Mesenchymal stem cell (in vitro differentiated cells and primary cell): ENCODE measurements around the gene TRAP1.

Experiments
- DNase-seq: peaks from one replicate; pipeline ENCODE4 v3.0.0-alpha.2; 2013
- H2AFZ ChIP-seq: one replicate; pipeline ENCODE4 v1.6.1; 2013; ENCODE audit warnings: low read depth, mild to moderate bottlenecking, control low read depth, inconsistent platforms, low read length, moderate library complexity
- H2AK5ac ChIP-seq: 2 replicates; pipeline ENCODE4 v1.6.1; 2013; ENCODE audit warnings: low read length, moderate library complexity, mild to moderate bottlenecking, inconsistent platforms; ENCODE audit not compliant: severe bottlenecking
- H2BK120ac ChIP-seq: one replicate; pipeline ENCODE4 v1.6.1; 2013; ENCODE audit warnings: low read depth, mild to moderate bottlenecking, inconsistent platforms, low read length, moderate library complexity
- H2BK12ac ChIP-seq, 2 experiments: one replicate each; pipeline ENCODE4 v1.6.1; 2013; ENCODE audit warnings: inconsistent platforms in 2 of 2, low read length in 2 of 2, mild to moderate bottlenecking in 2 of 2, moderate library complexity in 2 of 2, control low read depth in 1 of 2
- H2BK15ac ChIP-seq: one replicate; pipeline ENCODE4 v1.6.1; 2013; ENCODE audit warnings: mild to moderate bottlenecking, low read depth, inconsistent platforms; ENCODE audit not compliant: poor library complexity, severe bottlenecking
- H2BK5ac ChIP-seq: 2 replicates; pipeline ENCODE4 v1.6.1; 2013; ENCODE audit warnings: low read depth, mild to moderate bottlenecking, low read length, control low read depth, inconsistent platforms; ENCODE audit not compliant: poor library complexity, severe bottlenecking
- H3K14ac ChIP-seq, 2 experiments: one replicate each; pipeline ENCODE4 v1.6.1; 2013; ENCODE audit warnings: inconsistent platforms in 2 of 2, low read length in 2 of 2, control low read depth in 1 of 2, mild to moderate bottlenecking in 1 of 2, moderate library complexity in 1 of 2
- H3K18ac ChIP-seq, 2 experiments: one replicate each; pipeline ENCODE4 v1.6.1; 2013; ENCODE audit warnings: inconsistent platforms in 2 of 2, low read length in 2 of 2, control low read depth in 1 of 2, low read depth in 1 of 2, mild to moderate bottlenecking in 1 of 2
- H3K23ac ChIP-seq, 2 experiments: one replicate each; pipeline ENCODE4 v1.6.1; 2013; ENCODE audit warnings: inconsistent platforms in 2 of 2, low read length in 2 of 2, mild to moderate bottlenecking in 2 of 2, moderate library complexity in 2 of 2, control low read depth in 1 of 2
- H3K27ac ChIP-seq: 2 replicates; pipeline ENCODE4 v1.5.1; 2013; ENCODE audit warnings: mild to moderate bottlenecking, moderate library complexity, low read length, control low read depth, inconsistent platforms; ENCODE audit not compliant: poor library complexity, severe bottlenecking
- H3K27me3 ChIP-seq, 2 experiments: 2 replicates each; pipeline versions ENCODE4 v1.6.1 to v1.7.0; 2013; ENCODE audit warnings: low read length in 2 of 2, mild to moderate bottlenecking in 2 of 2, moderate library complexity in 2 of 2, control low read depth in 1 of 2, inconsistent platforms in 1 of 2; ENCODE audit not compliant: control insufficient read depth in 1 of 2, insufficient read depth in 1 of 2
- H3K36me3 ChIP-seq, 2 experiments: 2 replicates each; pipeline versions ENCODE4 v1.6.1 to v1.7.0; 2013; ENCODE audit warnings: low read length in 2 of 2, control low read depth in 1 of 2, inconsistent platforms in 1 of 2, low read depth in 1 of 2, mild to moderate bottlenecking in 1 of 2; ENCODE audit not compliant: insufficient read depth in 2 of 2, control insufficient read depth in 1 of 2
- H3K4ac ChIP-seq, 2 experiments: one replicate each; pipeline ENCODE4 v1.6.1; 2013; ENCODE audit warnings: inconsistent platforms in 2 of 2, low read length in 2 of 2, mild to moderate bottlenecking in 2 of 2, moderate library complexity in 2 of 2, control low read depth in 1 of 2, low read depth in 1 of 2
- H3K4me1 ChIP-seq: 2 replicates; pipeline ENCODE4 v1.6.1; 2013; ENCODE audit warnings: low read depth, low read length, control low read depth; ENCODE audit not compliant: control insufficient read depth, insufficient read depth
- H3K4me2 ChIP-seq: 2 replicates; pipeline ENCODE4 v1.6.1; 2013; ENCODE audit warnings: low read length, mild to moderate bottlenecking, inconsistent platforms; ENCODE audit not compliant: poor library complexity, severe bottlenecking
- H3K4me3 ChIP-seq, 2 experiments: 2 replicates each; pipeline versions ENCODE4 v1.5.1 to v1.7.0; 2013; ENCODE audit warnings: low read length in 2 of 2, mild to moderate bottlenecking in 2 of 2, control low read depth in 1 of 2, low read depth in 1 of 2; ENCODE audit not compliant: insufficient read depth in 1 of 2
- H3K79me1 ChIP-seq: replicated peaks from 2 replicates; pipeline ENCODE4 v1.6.1; 2013; ENCODE audit warnings: mild to moderate bottlenecking, control low read depth, low read length, inconsistent platforms; ENCODE audit not compliant: poor library complexity, severe bottlenecking
- H3K9ac ChIP-seq: 2 replicates; pipeline ENCODE4 v1.7.0; 2013; ENCODE audit warnings: mild to moderate bottlenecking, low read length, moderate library complexity
- H3K9me3 ChIP-seq: 2 replicates; pipeline ENCODE4 v1.7.0; 2013; ENCODE audit warnings: mild to moderate bottlenecking, low read length; ENCODE audit not compliant: control insufficient read depth
- H4K8ac ChIP-seq: one replicate; pipeline ENCODE4 v1.6.1; 2013; ENCODE audit warnings: inconsistent platforms, mild to moderate bottlenecking, low read length, moderate library complexity
- H4K91ac ChIP-seq: one replicate; pipeline ENCODE4 v1.6.1; 2013; ENCODE audit warnings: mild to moderate bottlenecking, low read length, inconsistent platforms
- WGBS: methylation state at CpG from one replicate; pipeline ENCODE4 v1.1.7; 2013; ENCODE audit warnings: mixed read lengths; 5-methylcytosine and 5-hydroxymethylcytosine counted together

Gene TRAP1

GRCh38 chr16:3734758-3735221, 17.5 kb upstream of the TRAP1 start:
- no peak overlapping the region for H3K4ac ChIP-seq
- WGBS: 99% methylated on average over 25 of the region's 25 CpGs
- no peaks in the 10 kb centered on the region for H3K9me3 ChIP-seq
- H3K4me1 ChIP-seq: no peaks in the 10 kb centered on the region
- no peak overlapping the region for H3K4me2 ChIP-seq
- H2BK5ac ChIP-seq: no peak overlapping the region
- H3K9ac ChIP-seq: no peak overlapping the region
- H3K27me3 ChIP-seq: no peaks in the 10 kb centered on the region
- no peak for DNase-seq
- H3K23ac ChIP-seq: no peak overlapping the region
- H2BK15ac ChIP-seq: no peak overlapping the region
- H2BK12ac ChIP-seq: no peak overlapping the region
- no peak overlapping the region for H3K4me3 ChIP-seq
- no peak overlapping the region for H3K27ac ChIP-seq
- no peak overlapping the region for H3K18ac ChIP-seq
- no peak overlapping the region for H4K8ac ChIP-seq
- H2BK120ac ChIP-seq: no peak overlapping the region
- no peak overlapping the region for H4K91ac ChIP-seq
- no peak overlapping the region for H3K14ac ChIP-seq
- H2AK5ac ChIP-seq: no peak overlapping the region
- no peak overlapping the region for H2AFZ ChIP-seq
- H3K79me1 ChIP-seq: peaks cover 69% of the 10 kb centered on the region
- H3K36me3 ChIP-seq: peaks cover 85 to 86% of the 10 kb centered on the region in 2 experiments

- H2BK12ac ChIP-seq: no peak overlapping the region
- no peak overlapping the region for H3K4me2 ChIP-seq
- no peak overlapping the region for H3K4me3 ChIP-seq
- H3K79me1 ChIP-seq: peaks cover 68% of the 10 kb centered on the region
- H4K91ac ChIP-seq: no peak overlapping the region
- no peak overlapping the region for H3K23ac ChIP-seq
- no peak for DNase-seq
- no peaks in the 10 kb centered on the region for H3K9me3 ChIP-seq
- H2BK120ac ChIP-seq: no peak overlapping the region
- no peak overlapping the region for H3K27ac ChIP-seq
- no peak overlapping the region for H2BK15ac ChIP-seq
- no peak overlapping the region for H2AFZ ChIP-seq
- no peak overlapping the region for H4K8ac ChIP-seq
- H2AK5ac ChIP-seq: no peak overlapping the region
- no peak overlapping the region for H3K18ac ChIP-seq
- H3K4ac ChIP-seq: no peak overlapping the region
- no peak overlapping the region for H3K14ac ChIP-seq
- H2BK5ac ChIP-seq: no peak overlapping the region
- H3K27me3 ChIP-seq: no peaks in the 10 kb centered on the region
- H3K9ac ChIP-seq: no peak overlapping the region
- H3K36me3 ChIP-seq: peaks cover 85 to 86% of the 10 kb centered on the region in 2 experiments
- WGBS: 97% methylated on average over 27 of the region's 27 CpGs
- no peaks in the 10 kb centered on the region for H3K4me1 ChIP-seq
Observed at GRCh38 chr16:3734084-3734757, 16.9 kb upstream of the TRAP1 start.

- H3K27ac ChIP-seq: no peak overlapping the region
- 90% methylated on average over 7 of the region's 8 CpGs for WGBS
- peaks cover 75% of the 10 kb centered on the region for H3K79me1 ChIP-seq
- H2BK15ac ChIP-seq: no peak overlapping the region
- no peak overlapping the region for H4K91ac ChIP-seq
- H3K9ac ChIP-seq: no peak overlapping the region
- no peaks in the 10 kb centered on the region for H3K27me3 ChIP-seq
- H3K4me1 ChIP-seq: peaks cover 2% of the 10 kb centered on the region
- H3K4me2 ChIP-seq: no peak overlapping the region
- H2BK12ac ChIP-seq: no peak overlapping the region
- no peak overlapping the region for H3K4ac ChIP-seq
- H4K8ac ChIP-seq: no peak overlapping the region
- no peak overlapping the region for H2BK5ac ChIP-seq
- no peak for DNase-seq
- H2AK5ac ChIP-seq: no peak overlapping the region
- no peak overlapping the region for H2AFZ ChIP-seq
- no peak overlapping the region for H3K4me3 ChIP-seq
- no peak overlapping the region for H3K14ac ChIP-seq
- H3K9me3 ChIP-seq: no peaks in the 10 kb centered on the region
- H3K36me3 ChIP-seq: peaks cover 87 to 93% of the 10 kb centered on the region in 2 experiments
- H3K18ac ChIP-seq: no peak overlapping the region
- no peak overlapping the region for H2BK120ac ChIP-seq
- H3K23ac ChIP-seq: no peak overlapping the region
Observed at GRCh38 chr16:3732171-3732570, 14.8 kb upstream of the TRAP1 start.

- Histone ChIP-seq H3K9ac (no peak overlapping the region), H2AFZ (no peak overlapping the region), H2AK5ac (no peak overlapping the region), H3K4ac (no peak overlapping the region), H3K4me3 (no peak overlapping the region), H3K27me3 (no peaks in the 10 kb centered on the region), H3K4me2 (no peak overlapping the region), H3K79me1 (peaks cover 67% of the 10 kb centered on the region), H3K27ac (no peak overlapping the region), H3K9me3 (no peaks in the 10 kb centered on the region), H3K36me3 (peaks cover 86% of the 10 kb centered on the region in 2 experiments), H2BK120ac (no peak overlapping the region), H4K8ac (no peak overlapping the region), H2BK12ac (no peak overlapping the region), H2BK15ac (no peak overlapping the region), H2BK5ac (no peak overlapping the region), H4K91ac (no peak overlapping the region), H3K18ac (no peak overlapping the region), H3K14ac (no peak overlapping the region), H3K4me1 (peaks cover 2% of the 10 kb centered on the region), H3K23ac (no peak overlapping the region)
- 97% methylated on average over 34 of the region's 34 CpGs for WGBS
- no peak for DNase-seq
Observed at GRCh38 chr16:3731126-3731935, 14.0 kb upstream of the TRAP1 start.
